ENCODE measurements around the gene ZNF791. TPM values are rescaled to one million over a fixed set of nuclear protein-coding genes. Genes with fewer than 3 reads are reported as not detected.
A peak's percentile ranks its signal among the peaks of the same experiment; 100 is the strongest.

The ZNF791 gene
- total and polyA plus RNA-seq, 2 of the 13 experiments (the other 11 are each of a cell fraction or from before 2014, with no cell fraction given), result 12.8 to 17.4 TPM

DNA sequence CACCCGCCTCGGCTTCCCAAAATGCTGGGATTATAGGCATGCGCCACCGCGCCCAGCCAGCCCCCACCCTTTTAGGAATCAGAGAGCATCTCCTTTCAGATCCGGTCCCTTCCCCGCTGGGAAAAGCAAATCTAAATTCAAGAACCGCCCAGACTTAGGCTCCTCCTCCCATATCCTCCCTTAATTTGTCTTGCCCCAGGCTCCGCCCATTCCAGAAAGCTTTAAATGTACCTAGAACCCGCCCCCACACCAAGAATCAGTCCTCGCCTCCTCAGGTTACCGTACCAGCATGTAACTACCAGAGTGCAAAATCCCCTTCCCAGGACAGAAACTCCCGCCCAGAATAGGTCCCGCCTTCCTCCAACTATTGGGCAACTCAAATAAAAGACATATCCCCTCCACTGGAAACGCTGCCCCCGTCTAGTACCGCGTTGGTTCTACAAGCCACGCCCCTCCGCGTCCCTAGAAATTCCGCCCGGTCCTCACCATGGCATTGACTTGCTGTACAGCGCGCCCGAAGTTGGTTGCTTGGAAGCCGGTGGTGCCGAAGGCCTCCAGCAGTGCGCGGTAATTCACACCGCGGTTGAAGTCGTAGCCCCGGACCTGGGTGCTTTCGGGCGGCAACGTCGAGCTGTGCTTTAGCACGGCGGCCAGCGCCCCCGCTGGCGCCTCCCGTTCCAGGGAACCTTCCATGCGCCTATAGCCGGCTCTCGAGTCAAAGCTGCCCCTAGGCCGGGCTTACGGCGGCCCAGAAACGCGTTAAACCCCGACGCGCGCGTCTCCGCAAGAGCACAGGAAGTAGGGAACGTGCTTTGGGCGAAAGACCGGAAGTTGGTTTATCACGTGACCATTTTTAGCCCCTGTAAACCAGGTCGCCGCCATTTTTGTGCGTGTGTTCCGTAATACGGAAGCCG lies 70.6 kb downstream of the ZNF791 start, which contains the start of gene DHPS (continued):
- TF ChIP-seq, protein P1, sequence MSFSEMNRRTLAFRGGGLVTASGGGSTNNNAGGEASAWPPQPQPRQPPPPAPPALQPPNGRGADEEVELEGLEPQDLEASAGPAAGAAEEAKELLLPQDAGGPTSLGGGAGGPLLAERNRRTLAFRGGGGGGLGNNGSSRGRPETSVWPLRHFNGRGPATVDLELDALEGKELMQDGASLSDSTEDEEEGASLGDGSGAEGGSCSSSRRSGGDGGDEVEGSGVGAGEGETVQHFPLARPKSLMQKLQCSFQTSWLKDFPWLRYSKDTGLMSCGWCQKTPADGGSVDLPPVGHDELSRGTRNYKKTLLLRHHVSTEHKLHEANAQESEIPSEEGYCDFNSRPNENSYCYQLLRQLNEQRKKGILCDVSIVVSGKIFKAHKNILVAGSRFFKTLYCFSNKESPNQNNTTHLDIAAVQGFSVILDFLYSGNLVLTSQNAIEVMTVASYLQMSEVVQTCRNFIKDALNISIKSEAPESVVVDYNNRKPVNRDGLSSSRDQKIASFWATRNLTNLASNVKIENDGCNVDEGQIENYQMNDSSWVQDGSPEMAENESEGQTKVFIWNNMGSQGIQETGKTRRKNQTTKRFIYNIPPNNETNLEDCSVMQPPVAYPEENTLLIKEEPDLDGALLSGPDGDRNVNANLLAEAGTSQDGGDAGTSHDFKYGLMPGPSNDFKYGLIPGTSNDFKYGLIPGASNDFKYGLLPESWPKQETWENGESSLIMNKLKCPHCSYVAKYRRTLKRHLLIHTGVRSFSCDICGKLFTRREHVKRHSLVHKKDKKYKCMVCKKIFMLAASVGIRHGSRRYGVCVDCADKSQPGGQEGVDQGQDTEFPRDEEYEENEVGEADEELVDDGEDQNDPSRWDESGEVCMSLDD (CRISPR knock-in tag; IDR thresholded peaks at IDR 0.05; ENCODE audit: borderline replicate concordance), result 0 out of 2 replicates have a peak, but pooled peaks have one; percentile 30
- TF ChIP-seq JARID2 (CRISPR knock-in tag; IDR thresholded peaks at IDR 0.05; ENCODE audit: insufficient replicate concordance), result no peak
- TF ChIP-seq NONO (IDR thresholded peaks at IDR 0.05), result no peak
- TF ChIP-seq NONO (CRISPR knock-in tag; conservative IDR thresholded peaks at IDR 0.05), result peak; percentile 85; the same call in 1 of the 2 replicates
- TF ChIP-seq ZNF563 (CRISPR knock-in tag; IDR thresholded peaks at IDR 0.05), result no peak
- TF ChIP-seq AGO1 (IDR thresholded peaks at IDR 0.05; ENCODE audit: low read depth, low read length, poor library complexity, severe bottlenecking), result peak; percentile 87
- no peak for TF ChIP-seq ARNTL (CRISPR knock-in tag; IDR thresholded peaks at IDR 0.05)
- peak; percentile 64; the same call in 1 of the 2 replicates for TF ChIP-seq ARNT2 (CRISPR knock-in tag; IDR thresholded peaks at IDR 0.05; ENCODE audit: low read depth)
- peak; percentile 72 to 96 for TF ChIP-seq POLR2A (IDR thresholded peaks at IDR 0.05; ENCODE audit: insufficient read depth in 1 of 2, low read depth in 2 of 2, low read length in 2 of 2)
- TF ChIP-seq MXD3 (CRISPR knock-in tag; IDR thresholded peaks at IDR 0.05), result peak; percentile 65
- TF ChIP-seq RXRA (CRISPR knock-in tag; IDR thresholded peaks at IDR 0.05), result peak; percentile 62
- peak; percentile 77; the same call in 2 of the 3 replicates for TF ChIP-seq MXI1 (IDR thresholded peaks at IDR 0.05; ENCODE audit: borderline replicate concordance, low read depth, low read length)
- TF ChIP-seq, protein P2, sequence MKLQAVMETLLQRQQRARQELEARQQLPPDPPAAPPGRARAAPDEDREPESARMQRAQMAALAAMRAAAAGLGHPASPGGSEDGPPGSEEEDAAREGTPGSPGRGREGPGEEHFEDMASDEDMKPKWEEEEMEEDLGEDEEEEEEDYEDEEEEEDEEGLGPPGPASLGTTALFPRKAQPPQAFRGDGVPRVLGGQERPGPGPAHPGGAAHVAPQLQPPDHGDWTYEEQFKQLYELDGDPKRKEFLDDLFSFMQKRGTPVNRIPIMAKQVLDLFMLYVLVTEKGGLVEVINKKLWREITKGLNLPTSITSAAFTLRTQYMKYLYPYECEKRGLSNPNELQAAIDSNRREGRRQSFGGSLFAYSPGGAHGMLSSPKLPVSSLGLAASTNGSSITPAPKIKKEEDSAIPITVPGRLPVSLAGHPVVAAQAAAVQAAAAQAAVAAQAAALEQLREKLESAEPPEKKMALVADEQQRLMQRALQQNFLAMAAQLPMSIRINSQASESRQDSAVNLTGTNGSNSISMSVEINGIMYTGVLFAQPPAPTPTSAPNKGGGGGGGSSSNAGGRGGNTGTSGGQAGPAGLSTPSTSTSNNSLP (IDR thresholded peaks at IDR 0.05; ENCODE audit: low read depth, low read length), result no peak
- TF ChIP-seq TP53 (CRISPR knock-in tag; conservative IDR thresholded peaks at IDR 0.05), result no peak; the same call in 1 of the 2 replicates
- peak; percentile 59; the same call in 1 of the 2 replicates for TF ChIP-seq ETV5 (CRISPR knock-in tag; IDR thresholded peaks at IDR 0.05; ENCODE audit: borderline replicate concordance)
- TF ChIP-seq ZNF564 (CRISPR knock-in tag; IDR thresholded peaks at IDR 0.05), result 0 out of 2 replicates have a peak, but pooled peaks have one; percentile 66
- no peak for TF ChIP-seq ZNF615 (CRISPR knock-in tag; IDR thresholded peaks at IDR 0.05; ENCODE audit: borderline replicate concordance)
- TF ChIP-seq ZNF746 (CRISPR knock-in tag; IDR thresholded peaks at IDR 0.05), result peak; percentile 51
- peak; percentile 83 for TF ChIP-seq TAF1 (CRISPR knock-in tag; IDR thresholded peaks at IDR 0.05)
- peak; percentile 52 for TF ChIP-seq BORCS8-MEF2B (CRISPR knock-in tag; IDR thresholded peaks at IDR 0.05)
- 0 out of 2 replicates have a peak, but pooled peaks have one; percentile 35 for TF ChIP-seq ZNF235 (CRISPR knock-in tag; IDR thresholded peaks at IDR 0.05; ENCODE audit: borderline replicate concordance)
- peak; percentile 90 for TF ChIP-seq YEATS4 (CRISPR knock-in tag; IDR thresholded peaks at IDR 0.05; ENCODE audit: borderline replicate concordance)
- 0 out of 2 replicates have a peak, but pooled peaks have one; percentile 40 for TF ChIP-seq CERS6 (CRISPR knock-in tag; IDR thresholded peaks at IDR 0.05)
- peak; percentile 50; the same call in 1 of the 2 replicates for TF ChIP-seq HDAC2 (CRISPR knock-in tag; IDR thresholded peaks at IDR 0.05)
